ENCODE results near the gene EIF4E3. TPM values are rescaled to one million over a fixed set of nuclear protein-coding genes. Genes with fewer than 3 reads are reported as not detected.

The EIF4E3 gene
- total RNA-seq, 2 donors from 2014 or later: 8.2 to 9.6 TPM

GRCh38 chr3:71672340-71672739, 52.9 kb downstream of the EIF4E3 start:
- H3K9me3 ChIP-seq: no peaks in the 10 kb centered on the region
- intact Hi-C loops (cut with DNase I): no loop called here
- no peaks in the 10 kb centered on the region for H3K27me3 ChIP-seq
- H3K27ac ChIP-seq: no peak overlapping the region
- no peak for TF ChIP-seq POLR2A (IDR thresholded peaks at IDR 0.05)
- no peak for TF ChIP-seq CTCF (IDR thresholded peaks at IDR 0.05)
- WGBS, 2 donors: 83 to 85% methylated on average over 9 of the region's 9 CpGs
- no peaks in the 10 kb centered on the region for H3K36me3 ChIP-seq (replicated peaks in 1 of 2; ENCODE audit: insufficient read depth in 1 of 2, low read depth in 2 of 2)
- H3K4me3 ChIP-seq: no peak overlapping the region
- ATAC-seq: no peak
- H3K4me1 ChIP-seq: no peaks in the 10 kb centered on the region
- no peak for DNase-seq

DNA sequence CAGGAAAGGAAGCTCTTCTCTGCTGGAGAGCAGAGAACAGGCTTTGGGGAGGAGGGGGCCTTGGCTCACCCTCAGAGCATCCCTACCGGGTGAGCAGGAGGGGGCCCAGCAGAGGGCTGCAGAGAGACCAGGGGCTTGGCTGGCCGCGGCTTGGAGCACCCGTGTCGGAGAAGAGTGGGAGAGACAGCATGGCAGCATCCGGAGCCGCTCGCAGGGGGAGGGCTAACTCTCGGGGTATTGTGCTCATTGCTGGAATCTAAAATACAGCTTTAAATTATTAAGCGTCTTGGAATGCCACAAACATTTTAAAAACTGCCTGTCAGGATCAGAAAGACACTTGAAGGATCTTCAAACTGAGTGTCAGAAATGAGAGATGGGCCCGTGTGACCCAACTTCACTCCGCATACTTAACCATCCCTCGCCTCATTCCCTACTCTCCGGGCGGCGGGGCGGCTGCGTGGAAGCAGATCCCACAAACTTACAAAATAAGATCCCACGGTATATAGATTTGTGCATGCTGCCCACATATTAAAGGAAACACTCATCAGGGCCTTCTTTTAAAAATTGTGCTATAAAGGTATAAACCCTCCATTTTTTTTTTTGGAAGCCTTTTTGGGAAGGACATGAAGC, 53.9 kb downstream of the EIF4E3 start:
- ATAC-seq (no peak), DNase-seq (no peak)
- no peaks in the 10 kb centered on the region for H3K27me3 ChIP-seq
- H3K36me3 ChIP-seq (replicated peaks in 1 of 2; ENCODE audit: insufficient read depth in 1 of 2, low read depth in 2 of 2): no peaks in the 10 kb centered on the region
- H3K9me3 ChIP-seq: no peaks in the 10 kb centered on the region
- 89 to 94% methylated on average over 19 of the region's 19 CpGs for WGBS, 2 donors
- no peak overlapping the region for H3K4me3 ChIP-seq
- H3K4me1 ChIP-seq: no peaks in the 10 kb centered on the region
- intact Hi-C loops (cut with DNase I): no loop called here
- TF ChIP-seq POLR2A (IDR thresholded peaks at IDR 0.05) (no peak), CTCF (IDR thresholded peaks at IDR 0.05) (no peak)
- no peak overlapping the region for H3K27ac ChIP-seq

- ATAC-seq (no peak), DNase-seq (no peak)
- intact Hi-C loops (cut with DNase I): no loop called here
- no peak overlapping the region for H3K4me3 ChIP-seq
- 65 to 81% methylated on average over 3 of the region's 3 CpGs for WGBS, 2 donors
- H3K27me3 ChIP-seq: no peaks in the 10 kb centered on the region
- no peaks in the 10 kb centered on the region for H3K9me3 ChIP-seq
- no peaks in the 10 kb centered on the region for H3K36me3 ChIP-seq (replicated peaks in 1 of 2; ENCODE audit: insufficient read depth in 1 of 2, low read depth in 2 of 2)
- TF ChIP-seq POLR2A (IDR thresholded peaks at IDR 0.05): no peak
- TF ChIP-seq CTCF (IDR thresholded peaks at IDR 0.05): no peak
- H3K4me1 ChIP-seq: peaks cover 32% of the 10 kb centered on the region
- no peak overlapping the region for H3K27ac ChIP-seq
These were observed 62.6 kb downstream of the EIF4E3 start for GRCh38 chr3:71662568-71662967.

DNA sequence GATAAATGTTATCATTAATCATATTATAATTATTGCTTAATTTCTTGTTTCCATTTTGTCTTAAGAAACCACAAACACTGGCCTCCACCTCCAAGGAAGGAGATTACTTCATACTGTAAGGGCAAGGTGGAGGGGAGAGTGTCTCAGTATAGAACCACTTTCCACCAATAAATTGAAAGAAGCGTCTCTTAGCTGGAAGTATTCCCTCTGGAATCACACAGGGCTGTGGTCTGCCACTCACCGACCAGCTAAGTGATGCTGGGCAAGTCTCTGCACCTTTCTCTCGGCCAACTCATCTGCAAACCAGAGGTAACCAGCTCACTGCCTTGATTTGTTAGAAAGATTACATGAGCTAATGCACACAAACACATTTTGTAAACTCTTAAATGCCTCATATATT, 63.1 kb downstream of the EIF4E3 start:
- Histone ChIP-seq H3K27ac (no peak overlapping the region), H3K27me3 (no peaks in the 10 kb centered on the region), H3K4me1 (peaks cover 35% of the 10 kb centered on the region), H3K4me3 (no peak overlapping the region), H3K36me3 (replicated peaks in 1 of 2; ENCODE audit: insufficient read depth in 1 of 2, low read depth in 2 of 2) (no peaks in the 10 kb centered on the region), H3K9me3 (no peaks in the 10 kb centered on the region)
- no peak for TF ChIP-seq POLR2A (IDR thresholded peaks at IDR 0.05)
- TF ChIP-seq CTCF (IDR thresholded peaks at IDR 0.05): no peak
- no peak for ATAC-seq
- intact Hi-C loops (cut with DNase I): no loop called here
- 91% methylated on average over 3 of the region's 3 CpGs for WGBS, 2 donors
- no peak for DNase-seq

Measured in body of pancreas (tissue), 4 donors.